ENCODE results near the gene ARHGEF4.

DNA sequence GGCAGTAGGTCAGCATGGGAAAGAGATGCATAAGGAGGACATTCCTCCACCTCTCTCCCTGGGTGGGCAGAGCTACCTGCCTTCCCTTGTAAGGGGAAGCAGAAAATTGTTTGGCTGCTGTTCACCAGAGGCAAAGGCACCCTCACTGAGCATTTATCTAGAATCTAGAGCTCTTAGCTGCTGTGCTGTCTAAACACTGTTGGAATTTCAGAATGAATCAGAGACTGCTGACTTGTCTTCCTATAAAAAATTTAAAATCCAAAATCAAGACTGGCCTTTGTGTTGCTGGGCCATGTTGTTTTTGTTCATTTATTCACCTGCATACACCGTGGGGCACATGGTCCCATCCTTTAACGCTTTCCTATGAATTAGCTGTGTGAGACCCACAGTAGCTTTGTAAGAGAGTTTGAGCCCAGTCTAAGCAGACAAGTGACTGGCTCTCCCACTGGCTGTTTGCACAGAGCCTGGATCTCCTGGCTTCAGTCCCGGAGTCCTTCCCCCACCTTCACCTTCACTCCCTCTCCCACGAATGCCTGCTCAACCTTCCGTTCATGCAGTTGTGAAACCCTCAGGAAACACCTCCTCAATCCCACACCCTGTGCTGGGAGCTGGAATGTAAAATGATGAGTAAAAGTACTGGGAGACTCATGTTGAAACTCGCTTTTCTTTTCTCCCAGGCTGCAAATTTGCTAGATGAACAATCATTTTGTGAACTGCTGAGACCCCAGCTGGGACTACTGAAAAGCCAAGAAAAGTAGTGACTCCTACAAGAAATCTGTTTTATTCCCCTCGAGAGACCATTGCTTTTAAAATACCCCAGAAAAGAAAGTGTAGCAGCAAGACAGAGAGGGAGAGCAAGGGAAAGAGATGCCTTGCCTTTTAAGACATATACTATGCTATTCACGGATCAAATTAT, 180.4 kb downstream of the ARHGEF4 start:
- TF ChIP-seq, protein P1, sequence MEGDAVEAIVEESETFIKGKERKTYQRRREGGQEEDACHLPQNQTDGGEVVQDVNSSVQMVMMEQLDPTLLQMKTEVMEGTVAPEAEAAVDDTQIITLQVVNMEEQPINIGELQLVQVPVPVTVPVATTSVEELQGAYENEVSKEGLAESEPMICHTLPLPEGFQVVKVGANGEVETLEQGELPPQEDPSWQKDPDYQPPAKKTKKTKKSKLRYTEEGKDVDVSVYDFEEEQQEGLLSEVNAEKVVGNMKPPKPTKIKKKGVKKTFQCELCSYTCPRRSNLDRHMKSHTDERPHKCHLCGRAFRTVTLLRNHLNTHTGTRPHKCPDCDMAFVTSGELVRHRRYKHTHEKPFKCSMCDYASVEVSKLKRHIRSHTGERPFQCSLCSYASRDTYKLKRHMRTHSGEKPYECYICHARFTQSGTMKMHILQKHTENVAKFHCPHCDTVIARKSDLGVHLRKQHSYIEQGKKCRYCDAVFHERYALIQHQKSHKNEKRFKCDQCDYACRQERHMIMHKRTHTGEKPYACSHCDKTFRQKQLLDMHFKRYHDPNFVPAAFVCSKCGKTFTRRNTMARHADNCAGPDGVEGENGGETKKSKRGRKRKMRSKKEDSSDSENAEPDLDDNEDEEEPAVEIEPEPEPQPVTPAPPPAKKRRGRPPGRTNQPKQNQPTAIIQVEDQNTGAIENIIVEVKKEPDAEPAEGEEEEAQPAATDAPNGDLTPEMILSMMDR (IDR thresholded peaks at IDR 0.05) = no peak
- TF ChIP-seq EP300 (IDR thresholded peaks at IDR 0.05) = no peak

Measured in sigmoid colon (tissue), 4 donors.